ENCODE results near the gene PIGO.

The PIGO gene

DNA sequence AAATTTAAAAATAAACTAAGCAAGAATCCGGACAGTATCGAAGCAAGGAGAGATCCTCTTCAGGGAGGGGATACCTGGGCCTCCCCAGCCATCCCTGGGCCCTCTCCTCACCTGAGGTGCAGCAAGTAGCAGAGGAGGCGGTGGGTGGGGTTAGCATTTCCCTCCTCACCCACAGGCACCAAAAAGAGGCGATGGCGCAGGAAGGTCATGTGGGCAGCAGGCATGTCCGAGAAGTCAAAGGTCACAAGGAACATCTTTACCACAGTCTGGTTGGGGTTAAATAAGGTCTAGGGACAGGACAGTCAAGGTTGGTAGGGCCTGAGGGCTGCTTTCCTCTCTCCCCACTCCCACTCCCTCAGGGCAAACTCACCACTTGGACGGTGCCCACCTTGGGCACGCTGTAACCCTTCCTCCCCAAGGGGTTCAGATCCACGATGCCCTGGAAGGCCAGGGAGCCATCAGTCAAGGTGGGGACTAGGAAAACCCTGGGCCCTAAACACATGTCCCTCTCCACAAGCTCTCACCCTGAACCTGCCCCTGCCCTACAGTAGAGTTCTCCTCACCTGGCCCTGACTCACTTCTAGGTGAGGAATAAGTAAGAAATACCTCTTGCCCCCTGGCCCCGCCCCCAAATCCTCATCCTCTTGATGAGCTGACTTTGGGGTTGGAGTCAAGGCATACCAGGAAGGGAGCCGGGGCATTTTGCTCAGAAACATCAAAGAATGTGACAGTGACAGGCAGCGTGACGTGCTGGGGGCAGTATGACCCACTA lies 9.4 kb upstream of the PIGO start:
- no peak for DNase-seq

DNA sequence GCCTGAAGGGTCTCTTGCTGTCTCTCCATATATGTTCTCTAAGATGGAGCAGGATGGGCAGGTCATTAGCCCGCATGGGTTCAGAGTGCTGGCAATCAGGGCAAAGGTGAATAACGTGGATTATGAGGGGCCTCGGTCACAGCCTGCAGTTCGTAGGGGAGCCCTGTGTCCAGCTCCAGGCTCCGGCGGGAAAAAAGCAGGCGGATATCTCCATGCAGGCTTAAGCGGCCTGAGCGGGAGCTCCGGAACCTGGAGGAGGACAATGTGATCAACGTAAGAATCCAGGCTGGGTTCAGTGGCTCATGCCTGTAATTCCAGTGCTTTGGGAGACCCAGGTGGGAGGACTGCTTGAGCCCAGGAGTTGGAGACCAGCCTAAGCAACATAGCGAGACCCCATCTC lies 8.7 kb upstream of the PIGO start:
- DNase-seq: no peak

DNA sequence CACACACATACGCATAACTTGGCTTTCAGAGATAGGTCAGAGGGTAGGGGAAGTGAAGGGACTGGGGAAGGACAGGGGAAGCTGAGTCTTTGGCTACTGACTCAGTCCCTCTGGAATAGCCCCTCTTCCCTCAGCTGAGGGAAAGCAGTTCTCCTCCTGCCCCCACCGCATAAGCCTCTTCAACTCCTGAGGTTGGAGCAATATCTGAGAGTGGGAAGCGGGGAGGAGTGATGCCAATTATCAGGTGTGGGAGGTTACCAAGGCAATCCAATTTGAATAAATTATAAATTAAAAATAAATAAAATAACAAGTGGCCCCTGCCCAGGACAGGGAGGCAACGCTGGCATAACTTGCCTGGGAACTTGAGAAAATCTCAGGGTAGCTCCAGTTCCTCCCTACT lies 8.2 kb upstream of the PIGO start:
- no peak for DNase-seq

DNA sequence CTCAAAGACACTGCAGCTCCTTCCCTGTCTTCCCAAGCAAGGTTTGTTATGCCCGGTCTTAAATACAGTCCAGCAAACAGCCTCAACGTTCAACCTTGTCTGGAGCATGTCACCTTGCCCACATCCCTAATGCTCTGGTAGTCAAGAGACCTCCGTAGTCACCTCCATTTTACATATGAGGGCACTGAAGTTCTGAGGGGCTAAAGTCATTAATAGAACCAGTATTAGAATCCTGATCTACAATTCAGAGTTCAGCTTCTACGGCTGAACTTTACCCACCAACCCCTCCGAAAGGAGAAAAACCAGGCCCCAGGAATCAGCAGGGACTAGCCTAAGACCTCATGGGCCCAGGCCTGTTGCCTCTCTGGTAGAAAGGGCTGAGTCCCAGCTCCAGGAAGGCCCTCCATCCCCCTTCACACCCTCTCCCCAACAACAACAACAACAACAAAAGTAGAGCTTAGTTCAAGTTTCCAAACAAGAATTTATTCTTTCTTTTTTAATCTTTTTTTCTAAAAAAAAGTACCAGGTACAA lies 7.3 kb upstream of the PIGO start:
- DNase-seq: no peak

DNA sequence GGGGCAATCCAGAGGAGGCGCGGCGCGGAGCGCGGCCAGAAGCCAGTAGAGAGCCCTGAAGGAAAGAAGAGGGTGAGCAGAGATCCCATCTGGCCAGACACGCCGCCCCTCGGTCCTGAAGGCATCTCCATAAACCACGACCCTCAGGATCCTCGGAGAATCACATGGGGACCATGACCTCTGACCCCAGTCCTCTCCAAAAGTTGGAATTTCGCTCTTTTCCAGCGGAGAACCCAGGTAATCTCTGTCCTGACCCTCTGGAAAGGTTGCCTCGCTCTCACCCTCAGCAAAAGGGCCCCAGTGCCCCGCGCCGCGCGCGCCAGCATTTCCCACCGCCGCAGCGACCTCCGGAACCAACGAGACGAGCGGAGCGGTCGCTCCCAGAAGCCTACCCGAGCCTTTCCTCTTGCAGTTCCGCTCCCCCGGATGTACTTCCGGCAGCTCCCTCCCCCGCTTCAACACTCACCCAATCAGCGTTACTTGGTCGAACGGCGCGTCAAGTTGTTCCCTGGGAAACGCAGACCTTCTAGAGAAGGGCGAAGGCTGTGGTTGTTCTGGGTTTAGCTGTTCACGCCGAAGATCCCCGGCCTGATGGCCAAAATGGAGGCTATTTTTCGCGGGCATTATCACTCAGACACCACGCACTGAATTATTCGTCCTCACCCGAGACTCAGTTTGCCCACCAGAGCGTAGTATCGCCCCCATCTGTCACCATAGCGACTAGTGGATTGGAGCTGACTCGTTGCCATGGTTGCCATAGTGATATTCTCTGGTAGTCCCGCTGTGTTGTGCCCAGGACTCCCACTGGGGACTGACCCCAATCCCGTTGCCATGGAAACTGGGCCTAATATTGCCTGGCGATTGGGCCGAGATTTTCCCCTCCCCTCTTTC lies 6.6 kb upstream of the PIGO start, which contains the start of gene STOML2:
STOML2 (minus strand) TSS at position 363 of the 891 bp plus-strand sequence; CDS start at position 326, 37 bp downstream.
- peak; percentile 94 for DNase-seq

DNA sequence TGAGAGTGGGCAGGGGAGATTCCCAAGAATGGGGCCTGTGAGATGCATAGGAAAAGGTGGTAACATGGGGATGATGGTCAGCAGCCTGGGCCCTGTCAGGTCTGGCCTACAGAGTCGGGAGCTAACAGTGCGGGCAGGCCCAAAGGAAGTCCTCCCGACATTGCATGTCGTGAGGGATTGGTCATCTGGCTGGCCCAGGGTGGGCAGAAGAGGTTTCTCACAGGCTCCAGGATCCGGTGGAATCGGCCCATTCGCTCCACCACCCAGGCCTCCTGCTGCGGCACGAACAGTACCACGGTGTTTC lies 6.0 kb upstream of the PIGO start:
- no peak for DNase-seq

DNA sequence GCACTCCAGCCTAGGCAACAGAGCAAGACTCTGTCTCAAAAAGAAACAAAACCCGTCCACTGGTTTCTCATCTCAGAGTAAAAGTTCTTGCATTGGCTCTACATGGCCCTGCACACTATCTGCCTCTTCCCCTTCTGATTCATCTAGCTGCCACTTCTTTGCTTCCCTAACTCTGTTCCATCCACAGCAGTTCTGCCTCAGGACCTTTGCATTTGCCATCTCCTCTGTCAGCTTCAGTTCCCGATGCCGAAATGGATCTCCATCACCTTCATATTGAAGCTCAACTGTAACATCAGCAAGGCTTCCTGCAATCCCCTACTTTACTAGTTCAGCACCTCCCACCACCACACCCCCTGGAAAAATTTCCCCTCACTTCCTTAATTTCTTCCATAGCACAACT lies 1.2 kb upstream of the PIGO start:
- DNase-seq: no peak

DNA sequence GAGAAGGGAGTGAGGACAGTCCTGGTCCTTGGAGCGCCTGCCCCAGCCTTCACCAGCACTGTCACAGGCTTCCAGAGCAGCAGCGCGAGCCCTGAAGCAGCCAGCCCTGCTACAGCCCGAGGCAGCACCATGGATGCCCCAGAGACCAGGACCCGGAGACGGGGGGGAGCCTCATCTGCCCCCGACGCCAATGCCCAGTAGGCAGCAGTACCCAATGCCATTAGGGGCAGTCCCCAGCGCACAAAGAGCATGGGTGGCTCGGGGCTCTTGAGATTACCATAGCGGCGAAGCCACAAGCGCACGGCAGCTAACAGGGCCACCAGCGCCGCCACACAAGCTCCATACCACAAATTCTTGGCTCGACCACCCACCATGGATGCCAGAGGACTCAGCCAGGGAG lies 4.9 kb downstream of the PIGO start:
- DNase-seq: no peak

DNA sequence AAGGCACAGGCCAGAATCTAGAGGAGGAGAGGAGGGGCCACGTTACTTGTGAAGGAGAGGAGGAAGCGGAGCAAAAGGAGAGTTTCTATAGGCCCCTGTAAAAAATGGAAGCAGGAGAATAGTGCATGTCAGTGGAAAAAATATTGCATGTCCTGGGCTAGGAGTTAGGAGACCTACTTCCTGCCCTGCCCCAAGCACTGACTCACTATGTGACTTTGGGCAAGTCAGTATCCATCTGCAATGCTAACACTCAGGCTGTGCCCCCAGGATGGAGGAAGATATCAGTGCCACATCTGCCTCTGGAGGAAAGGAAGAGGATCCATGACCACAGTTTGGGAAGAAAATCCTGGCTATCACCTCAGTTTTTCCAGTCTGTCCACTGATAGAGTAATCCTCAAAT lies 7.0 kb downstream of the PIGO start:
- no peak for DNase-seq

DNA sequence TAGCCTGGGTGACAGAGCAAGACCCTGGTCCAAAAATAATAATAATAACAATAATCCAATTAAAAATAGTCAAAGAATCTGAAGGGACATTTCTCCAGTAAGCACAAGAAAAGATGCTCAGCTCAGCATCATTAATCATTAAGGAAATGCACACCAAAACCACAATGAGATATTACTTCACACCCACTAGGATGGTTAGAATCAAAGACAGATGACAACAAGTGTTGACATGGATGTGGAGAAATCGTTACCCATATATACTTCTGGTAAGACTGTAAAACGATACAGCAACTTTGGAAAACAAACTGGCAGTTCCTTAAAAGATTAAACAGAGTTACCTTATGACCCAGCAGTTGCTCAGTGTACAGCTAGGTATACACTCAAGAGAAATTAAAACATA lies 11.3 kb downstream of the PIGO start:
- no peak for DNase-seq

DNA sequence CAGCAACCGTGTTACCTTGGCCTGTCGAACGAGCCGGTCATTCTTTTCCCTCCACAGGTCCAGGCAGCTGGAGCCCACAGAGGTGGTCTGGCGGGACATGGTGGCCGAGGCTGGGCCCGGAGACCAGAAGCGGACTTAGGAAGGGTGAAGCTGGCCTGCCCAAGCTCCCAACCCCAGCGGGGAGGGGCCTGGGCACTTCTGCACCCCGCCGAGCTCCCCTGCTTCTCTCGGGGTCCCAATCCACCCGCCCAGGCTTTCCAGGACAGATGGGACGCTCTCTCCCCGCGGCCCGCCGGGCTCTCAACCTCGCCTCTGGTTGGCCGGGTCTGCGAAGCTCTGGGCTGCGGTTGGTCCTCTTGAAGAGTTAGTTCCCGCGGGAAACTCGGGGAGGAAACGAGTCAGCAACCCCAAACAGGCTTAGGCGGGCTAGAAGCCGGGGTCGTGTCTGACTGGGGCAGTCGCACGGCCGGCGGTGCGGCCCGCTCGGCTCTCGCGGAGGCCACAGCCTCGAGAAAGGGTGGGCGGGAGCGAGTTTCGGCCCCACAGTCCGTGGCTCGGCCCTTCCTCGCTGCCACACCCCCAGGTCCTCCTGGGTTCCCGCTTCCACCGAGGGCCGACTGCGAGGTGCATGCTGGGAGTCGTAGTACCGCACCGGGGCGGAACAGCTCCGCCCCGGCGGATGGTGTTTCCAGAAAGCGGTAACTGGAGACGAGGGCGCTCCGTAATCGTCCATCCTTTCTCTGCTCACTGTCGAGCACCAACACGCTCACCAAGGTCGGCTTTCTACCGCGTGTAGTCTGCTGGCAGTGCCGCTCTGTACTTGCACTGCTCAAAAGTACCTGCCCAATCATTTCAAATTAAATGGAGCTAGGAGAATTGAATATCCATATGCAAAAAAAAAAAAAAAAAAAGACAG lies 16.7 kb downstream of the PIGO start, which contains the start of gene FANCG:
FANCG (minus strand) TSS at position 517 of the 916 bp plus-strand sequence; CDS start at position 99, 418 bp downstream.
- peak; percentile 92 for DNase-seq

DNA sequence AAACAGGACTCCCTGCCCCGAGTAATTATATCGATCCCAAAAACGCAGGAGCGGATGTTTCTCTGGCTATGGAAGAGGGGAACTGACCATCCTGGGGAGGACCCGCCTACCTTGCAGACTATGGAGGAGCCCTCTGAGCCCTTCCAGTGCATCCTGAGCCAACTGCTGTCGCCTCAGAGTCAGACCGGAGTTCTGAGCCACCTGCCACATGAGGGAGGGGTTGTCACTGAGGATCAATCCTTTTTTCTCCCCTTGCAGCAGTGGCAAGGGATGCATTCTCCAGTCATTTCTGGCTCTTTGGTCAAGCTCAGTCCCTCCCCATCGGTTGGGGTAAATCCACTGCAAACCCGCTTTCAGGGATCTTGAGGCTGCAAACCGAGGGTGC lies 17.4 kb downstream of the PIGO start:
- peak; percentile 14 for DNase-seq

DNA sequence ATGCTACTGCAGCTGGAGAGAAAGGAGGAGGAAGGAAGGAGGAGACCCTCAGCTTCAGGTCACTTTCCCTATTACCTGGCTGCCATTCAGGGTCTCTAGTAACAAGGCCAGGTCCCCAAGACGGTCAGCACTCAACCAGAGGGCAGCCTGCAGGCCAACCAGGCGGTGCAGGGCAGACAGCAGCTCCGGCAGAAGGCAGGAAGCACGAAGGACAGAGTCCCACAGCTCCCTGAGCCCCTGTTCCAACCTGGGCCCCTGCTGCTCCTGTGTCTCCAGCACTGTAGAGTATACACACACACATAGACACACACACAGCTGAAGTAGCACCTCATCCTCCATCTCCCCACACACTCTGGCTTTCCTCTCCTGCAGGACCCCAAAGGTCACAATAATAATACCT lies 18.3 kb downstream of the PIGO start:
- no peak for DNase-seq

DNA sequence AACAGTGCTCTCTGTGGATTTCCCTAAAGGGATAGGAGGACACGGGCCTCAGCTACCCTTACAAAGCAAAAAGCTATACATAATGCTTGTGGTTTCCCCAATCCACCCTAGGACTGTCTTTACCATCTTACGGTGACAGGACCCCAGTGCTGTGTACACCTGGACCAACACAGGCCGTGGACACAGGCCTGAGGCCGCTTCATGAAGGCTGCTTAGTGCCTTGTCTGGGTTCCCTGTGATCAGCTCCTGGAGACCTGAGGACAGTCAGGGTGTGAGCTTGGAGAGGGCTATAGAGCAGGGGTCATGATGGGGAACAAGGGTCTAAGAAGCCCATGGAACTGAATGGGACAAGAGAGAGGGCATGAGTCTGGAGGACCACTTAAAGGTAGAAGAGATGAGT lies 19.5 kb downstream of the PIGO start:
- DNase-seq: no peak

DNA sequence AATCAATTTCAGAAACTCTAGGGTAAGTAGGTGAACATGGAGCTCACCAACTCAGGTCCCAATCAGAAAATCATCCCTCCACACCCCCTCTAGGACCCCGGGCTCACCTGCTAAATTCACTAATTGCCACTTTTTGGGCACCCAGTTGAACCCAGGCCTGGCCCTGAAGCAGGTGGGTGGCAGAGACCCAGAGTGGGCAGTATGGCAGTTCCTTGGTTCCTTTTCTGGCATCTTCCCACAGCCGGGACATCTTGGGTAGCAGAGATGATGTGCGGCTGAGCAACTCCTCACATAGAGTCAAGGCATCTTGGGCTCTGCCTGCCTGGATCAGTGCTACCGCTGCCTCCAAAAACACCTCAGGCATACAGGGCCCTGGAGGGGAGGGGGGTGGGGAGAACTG lies 21.0 kb downstream of the PIGO start:
- no peak for DNase-seq

DNA sequence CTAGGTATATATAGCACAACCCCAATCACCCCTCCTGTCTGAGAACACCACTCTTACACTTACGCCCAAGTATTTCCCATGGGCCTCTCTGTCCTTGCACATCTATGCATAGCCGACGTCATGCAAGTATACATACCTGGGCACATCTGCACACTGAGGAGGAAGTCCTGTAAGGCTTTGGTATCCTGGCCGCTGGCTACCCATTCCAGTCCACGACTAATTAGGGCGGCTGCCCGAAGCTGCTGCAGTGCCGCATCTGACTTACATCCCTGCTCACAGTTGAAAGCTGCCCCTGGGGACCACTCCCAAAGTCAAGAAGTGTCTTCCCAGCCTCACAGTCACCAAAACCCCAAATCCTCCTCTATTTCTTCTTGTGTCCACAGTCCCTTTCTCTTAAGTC lies 21.6 kb downstream of the PIGO start:
- DNase-seq: no peak

DNA sequence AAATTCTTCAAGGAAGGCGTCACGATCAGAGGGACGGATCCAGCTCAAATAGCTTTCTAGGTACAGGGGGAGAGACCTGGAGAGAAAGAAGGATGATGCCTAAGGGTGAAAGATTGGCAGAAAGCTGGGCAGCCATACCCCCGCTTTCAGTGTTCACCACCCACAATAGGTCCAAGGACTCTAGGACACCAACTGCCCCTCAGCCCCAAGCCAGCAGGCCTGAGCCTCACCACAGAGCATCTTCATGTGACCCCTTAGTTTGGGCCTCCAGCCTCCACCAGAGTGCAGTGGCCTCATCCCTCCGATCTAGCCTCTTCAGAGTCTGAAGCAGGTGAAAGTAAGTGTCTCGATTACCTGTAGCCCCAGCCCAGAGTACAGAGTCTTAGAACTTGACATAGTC lies 22.2 kb downstream of the PIGO start:
- no peak for DNase-seq

DNA sequence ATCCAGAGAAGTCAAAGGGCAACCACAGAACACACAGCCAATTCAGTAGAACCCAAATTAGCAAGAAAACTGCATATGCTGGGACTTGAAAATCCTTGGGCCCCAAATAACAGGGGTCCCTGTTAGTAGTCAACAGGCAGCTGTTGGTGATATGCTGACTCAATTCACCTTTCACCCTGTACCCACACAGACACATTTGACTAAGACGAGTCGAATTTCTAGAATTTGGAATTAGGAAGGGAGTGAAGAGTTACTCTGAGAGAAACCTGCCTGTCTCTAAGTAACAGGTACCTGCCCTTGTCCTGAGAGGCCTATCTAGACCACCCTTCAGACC lies 23.1 kb downstream of the PIGO start:
- DNase-seq: no peak

DNA sequence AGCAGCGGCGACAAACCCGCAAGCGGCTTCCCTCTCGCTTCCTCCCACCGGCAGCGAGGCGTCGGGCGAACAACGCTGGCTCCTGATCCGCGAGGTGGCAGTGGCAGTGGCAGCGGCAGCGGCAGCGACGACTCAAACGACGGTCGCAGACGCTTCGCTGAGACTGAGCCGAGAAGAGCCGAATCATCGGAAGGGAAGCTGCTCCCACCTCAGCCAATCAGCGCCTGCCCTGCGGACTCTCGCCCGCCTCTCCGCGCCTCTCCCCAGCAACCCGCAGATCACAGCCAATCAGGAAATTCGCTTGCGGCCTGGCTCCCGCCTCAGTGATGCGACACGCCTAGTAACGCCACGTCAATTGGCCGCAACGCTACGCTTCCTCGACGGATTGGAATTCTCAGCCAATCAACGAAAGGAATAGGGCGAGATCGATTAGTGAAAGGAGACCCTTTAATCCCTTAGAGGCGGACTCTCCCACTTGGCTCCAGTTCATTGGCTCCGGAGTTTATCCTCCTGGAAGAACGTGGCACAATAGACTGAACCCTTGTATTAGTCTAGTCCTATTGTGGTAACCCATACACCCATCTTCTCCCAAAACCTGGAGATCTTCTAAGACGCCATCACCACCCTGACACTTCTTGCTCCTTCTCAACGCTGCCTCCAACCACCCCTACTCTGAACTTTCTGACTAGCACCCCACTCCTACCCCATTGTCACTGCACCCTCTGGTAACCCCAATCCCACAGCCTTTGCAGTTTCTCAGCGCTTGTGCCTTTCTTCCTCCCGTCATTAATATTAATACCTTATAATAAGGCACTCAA lies 23.7 kb downstream of the PIGO start, which contains the start of gene VCP:
VCP (minus strand) TSS at position 165 of the 818 bp plus-strand sequence. CDS start 272 bp downstream, outside the sequence.
- DNase-seq: peak; percentile 96

DNA sequence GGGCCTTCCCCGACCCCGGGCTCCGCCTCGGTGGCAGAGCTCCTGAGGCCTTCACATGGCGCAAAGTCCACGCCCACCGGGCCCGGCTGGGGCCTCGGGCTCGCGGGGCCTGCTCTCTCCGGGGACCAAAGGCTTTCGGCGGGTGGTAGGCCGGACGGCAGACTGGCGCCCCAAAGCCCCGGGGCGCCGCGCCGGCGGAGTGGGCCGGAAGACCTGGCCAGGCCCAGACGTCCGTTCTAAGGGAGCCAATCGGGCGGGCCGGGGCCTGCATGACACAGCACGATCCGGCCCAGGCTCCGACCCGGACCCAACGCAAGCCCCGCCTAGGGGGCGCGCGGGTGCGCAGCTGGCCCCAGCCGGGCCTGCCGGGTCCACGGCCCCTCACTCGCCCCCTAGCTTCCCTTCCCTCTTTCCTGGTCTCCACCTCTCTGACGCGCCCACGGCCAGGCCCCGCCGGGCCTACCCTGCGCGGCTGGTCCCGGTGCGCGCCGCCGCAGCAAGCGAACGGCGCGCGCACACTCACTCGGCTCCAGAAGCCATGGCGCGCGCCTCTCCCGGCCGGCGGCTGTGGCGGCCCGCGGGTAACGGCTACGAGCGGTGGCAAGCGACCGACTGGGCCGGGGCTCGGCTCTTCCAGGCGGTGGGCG lies 24.5 kb downstream of the PIGO start:
- peak; percentile 77 for DNase-seq
